Astrocyte (in vitro differentiated cells and primary cell): ENCODE data around the gene NOB1. TPM values are rescaled to one million over a fixed set of nuclear protein-coding genes. Genes with fewer than 3 reads are reported as not detected.

ENCODE experiments used
- DNase-seq: peaks from one replicate; pipeline ENCODE4 v3.0.0-alpha.2; 2010; ENCODE audit warnings: low read depth
- FAIRE-seq: peaks from 2 replicates; lab custom pipeline; 2011; peaks lifted over from hg19 to GRCh38; lab: Jason Lieb, UNC
- H2AFZ ChIP-seq: 2 replicates; pipeline ENCODE4 v1.6.0; 2012; ENCODE audit warnings: low read depth, low read length, inconsistent platforms
- H3K27ac ChIP-seq: 2 replicates; pipeline ENCODE4 v1.5.1; 2011; ENCODE audit warnings: low read depth, low read length, inconsistent platforms
- H3K27me3 ChIP-seq: 2 replicates; pipeline ENCODE4 v1.6.0; 2011; ENCODE audit warnings: low read length, inconsistent platforms; ENCODE audit not compliant: insufficient read depth
- H3K36me3 ChIP-seq: 2 replicates; pipeline ENCODE4 v1.5.1; 2011; ENCODE audit warnings: low read length, inconsistent platforms; ENCODE audit not compliant: insufficient read depth
- H3K4me1 ChIP-seq: 2 replicates; pipeline ENCODE4 v1.5.1; 2011; ENCODE audit warnings: low read length, inconsistent platforms; ENCODE audit not compliant: insufficient read depth
- H3K4me2 ChIP-seq: 2 replicates; pipeline ENCODE4 v1.6.0; 2012; ENCODE audit warnings: low read length, inconsistent platforms
- H3K4me3 ChIP-seq: 2 replicates; pipeline ENCODE4 v1.5.1; 2011; ENCODE audit warnings: low read depth, mild to moderate bottlenecking, low read length, inconsistent platforms; ENCODE audit not compliant: insufficient read depth
- H3K79me2 ChIP-seq: 2 replicates; pipeline ENCODE4 v1.6.0; 2012; ENCODE audit warnings: mild to moderate bottlenecking, low read length, inconsistent platforms; ENCODE audit not compliant: insufficient read depth
- H3K9ac ChIP-seq: 2 replicates; pipeline ENCODE4 v1.6.0; 2012; ENCODE audit warnings: mild to moderate bottlenecking, low read length, inconsistent platforms
- H3K9me3 ChIP-seq: 2 replicates; pipeline ENCODE4 v1.5.1; 2012; ENCODE audit warnings: low read depth, mild to moderate bottlenecking, low read length, inconsistent platforms; ENCODE audit not compliant: insufficient read depth
- H4K20me1 ChIP-seq: 2 replicates; pipeline ENCODE4 v1.6.0; 2012; ENCODE audit warnings: low read length, inconsistent platforms; ENCODE audit not compliant: insufficient read depth
- H3K27ac Mint-ChIP-seq: one replicate; pipeline ENCODE4 v1.8.0; 2021; ENCODE audit warnings: mild to moderate bottlenecking, mixed read lengths; ENCODE audit not compliant: unreplicated experiment
- H3K27me3 Mint-ChIP-seq: one replicate; pipeline ENCODE4 v1.8.0; 2021; ENCODE audit warnings: low read depth, mixed read lengths; ENCODE audit not compliant: unreplicated experiment
- H3K36me3 Mint-ChIP-seq: one replicate; pipeline ENCODE4 v1.8.0; 2021; ENCODE audit warnings: low read depth, mixed read lengths; ENCODE audit not compliant: unreplicated experiment
- H3K4me1 Mint-ChIP-seq: one replicate; pipeline ENCODE4 v1.8.0; 2021; ENCODE audit warnings: low read depth, mixed read lengths; ENCODE audit not compliant: unreplicated experiment
- H3K4me3 Mint-ChIP-seq: one replicate; pipeline ENCODE4 v1.8.0; 2021; ENCODE audit warnings: mild to moderate bottlenecking, moderate library complexity, mixed read lengths; ENCODE audit not compliant: unreplicated experiment
- H3K9me3 Mint-ChIP-seq: one replicate; pipeline ENCODE4 v1.8.0; 2021; ENCODE audit warnings: mild to moderate bottlenecking, mixed read lengths; ENCODE audit not compliant: unreplicated experiment
- CTCF ChIP-seq: IDR thresholded peaks from 2 replicates; pipeline ENCODE4 v1.5.1; 2011; ENCODE audit warnings: low read depth, mild to moderate bottlenecking, inconsistent platforms, low read length, moderate library complexity; ENCODE audit not compliant: insufficient read depth
- EZH2 ChIP-seq: IDR thresholded peaks from 2 replicates; pipeline ENCODE4 v1.6.1; 2012; ENCODE audit warnings: mild to moderate bottlenecking, low read length, inconsistent platforms; ENCODE audit not compliant: insufficient read depth
- total RNA-seq: library from RNA; stranded (reverse); gene quantifications from 2 replicates; pipeline ENCODE4 v1.2.1, GENCODE V29; 2021

The NOB1 gene
- total RNA-seq, 1 donor from 2014 or later: 46.0 TPM

GRCh38 chr16:69701866-69702265 lies 52.9 kb downstream of the NOB1 start:
- Mint-ChIP-seq H3K27me3 (no peaks in the 10 kb centered on the region), H3K36me3 (peaks cover 6% of the 10 kb centered on the region), H3K9me3 (no peaks in the 10 kb centered on the region), H3K27ac (no peak overlapping the region), H3K4me1 (peaks cover 9% of the 10 kb centered on the region), H3K4me3 (no peak overlapping the region)
- H3K4me1 ChIP-seq: no peaks in the 10 kb centered on the region
- H3K27ac ChIP-seq: no peak overlapping the region
- H3K4me3 ChIP-seq: no peak overlapping the region
- no peak for TF ChIP-seq EZH2
- peaks cover 3% of the 10 kb centered on the region for H3K79me2 ChIP-seq
- H3K9ac ChIP-seq: no peak overlapping the region
- no peak for FAIRE-seq
- no peak overlapping the region for H3K4me2 ChIP-seq
- H3K36me3 ChIP-seq: peaks cover 10% of the 10 kb centered on the region
- H3K9me3 ChIP-seq: no peaks in the 10 kb centered on the region
- H3K27me3 ChIP-seq: no peaks in the 10 kb centered on the region
- DNase-seq: no peak
- no peak overlapping the region for H2AFZ ChIP-seq
- H4K20me1 ChIP-seq: peaks cover 20% of the 10 kb centered on the region

DNA sequence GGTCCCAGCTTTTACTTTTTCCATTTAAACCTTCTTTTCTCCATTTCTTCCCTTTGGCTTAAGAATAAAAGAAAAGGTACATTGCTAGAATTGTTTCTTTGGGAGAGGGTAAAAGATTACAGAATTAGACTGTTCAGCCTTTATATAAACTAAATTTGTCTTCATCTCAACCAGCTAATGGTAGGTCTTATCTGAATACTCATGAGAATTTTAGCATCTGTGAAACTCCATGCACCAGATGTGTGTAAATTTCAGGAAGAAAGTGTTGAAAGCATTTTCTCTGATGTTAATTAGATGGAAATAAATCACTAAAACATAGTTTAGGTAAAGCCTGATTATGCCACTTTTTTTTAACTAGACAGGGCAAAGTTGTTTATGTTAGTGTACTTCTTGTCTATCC lies 53.3 kb downstream of the NOB1 start:
- Mint-ChIP-seq H3K27me3 (no peaks in the 10 kb centered on the region), H3K9me3 (no peaks in the 10 kb centered on the region), H3K36me3 (peaks cover 3% of the 10 kb centered on the region), H3K27ac (no peak overlapping the region), H3K4me3 (no peak overlapping the region), H3K4me1 (peaks cover 9% of the 10 kb centered on the region)
- Histone ChIP-seq H3K4me2 (no peak overlapping the region), H4K20me1 (peaks cover 20% of the 10 kb centered on the region), H3K79me2 (peaks cover 3% of the 10 kb centered on the region), H3K27ac (no peak overlapping the region), H3K4me3 (no peak overlapping the region), H3K27me3 (no peaks in the 10 kb centered on the region), H3K4me1 (no peaks in the 10 kb centered on the region), H3K36me3 (peaks cover 13% of the 10 kb centered on the region), H3K9ac (no peak overlapping the region), H2AFZ (no peak overlapping the region), H3K9me3 (no peaks in the 10 kb centered on the region)
- TF ChIP-seq EZH2 (no peak), CTCF (no peak)
- FAIRE-seq: no peak
- DNase-seq: no peak

DNA sequence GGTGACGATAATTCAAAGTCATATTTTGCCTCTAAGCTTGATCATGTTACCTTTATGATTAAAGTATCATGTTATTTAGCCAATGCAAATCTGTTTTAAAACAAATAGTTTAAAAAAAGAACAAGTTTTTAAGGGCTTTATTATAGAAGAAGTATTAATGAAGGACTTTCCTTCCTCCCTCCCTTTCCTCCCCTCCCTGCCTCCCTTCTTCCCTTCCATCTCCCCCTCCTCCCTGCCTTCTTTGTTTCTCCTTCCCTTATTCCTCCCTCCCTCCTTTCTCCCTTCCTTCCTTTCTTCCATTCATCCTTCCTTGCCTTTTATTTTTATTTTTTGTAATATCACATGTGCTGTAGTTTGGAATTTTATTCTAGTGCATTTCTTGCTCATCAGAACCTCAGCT lies 54.8 kb downstream of the NOB1 start:
- Mint-ChIP-seq H3K4me1 (peaks cover 10% of the 10 kb centered on the region), H3K27me3 (no peaks in the 10 kb centered on the region), H3K27ac (no peak overlapping the region), H3K36me3 (peaks cover 10% of the 10 kb centered on the region), H3K9me3 (no peaks in the 10 kb centered on the region), H3K4me3 (no peak overlapping the region)
- no peak overlapping the region for H3K9ac ChIP-seq
- H3K4me3 ChIP-seq: no peak overlapping the region
- H2AFZ ChIP-seq: no peak overlapping the region
- H3K79me2 ChIP-seq: peaks cover 7% of the 10 kb centered on the region
- H3K4me1 ChIP-seq: no peaks in the 10 kb centered on the region
- peaks cover 30% of the 10 kb centered on the region for H4K20me1 ChIP-seq
- TF ChIP-seq CTCF (no peak), EZH2 (no peak)
- no peaks in the 10 kb centered on the region for H3K9me3 ChIP-seq
- peaks cover 28% of the 10 kb centered on the region for H3K36me3 ChIP-seq
- no peak overlapping the region for H3K4me2 ChIP-seq
- no peak for DNase-seq
- no peak for FAIRE-seq
- H3K27me3 ChIP-seq: no peaks in the 10 kb centered on the region
- no peak overlapping the region for H3K27ac ChIP-seq
